AG09309 (cell line): ENCODE data around the gene PPP2CA.

ENCODE experiments used
- DNase-seq: peaks from one replicate; pipeline ENCODE4 v3.0.0-alpha.2; 2010; ENCODE audit warnings: low read depth
- H3K4me3 ChIP-seq: 2 replicates; pipeline ENCODE4 v1.5.1; 2011; ENCODE audit warnings: mild to moderate bottlenecking, low read depth, low read length, moderate library complexity; ENCODE audit not compliant: control insufficient read depth
- CTCF ChIP-seq: IDR thresholded peaks from 2 replicates; pipeline ENCODE4 v1.5.1; 2011; ENCODE audit warnings: mild to moderate bottlenecking, low read depth, low read length, inconsistent platforms; ENCODE audit not compliant: insufficient read depth, control insufficient read depth; ENCODE audit errors: missing control alignments

The PPP2CA gene

GRCh38 chr5:134209477-134210245 is 16.2 kb downstream of the PPP2CA start:
- no peak for TF ChIP-seq CTCF
- no peak for DNase-seq
- no peak overlapping the region for H3K4me3 ChIP-seq

GRCh38 chr5:134207696-134208095 is 18.2 kb downstream of the PPP2CA start:
- no peak for DNase-seq
- no peak overlapping the region for H3K4me3 ChIP-seq
- no peak for TF ChIP-seq CTCF

- TF ChIP-seq CTCF: no peak
- no peak overlapping the region for H3K4me3 ChIP-seq
- DNase-seq: no peak
Observed at GRCh38 chr5:134206627-134207160, 19.2 kb downstream of the PPP2CA start.

- no peak overlapping the region for H3K4me3 ChIP-seq
- no peak for DNase-seq
- no peak for TF ChIP-seq CTCF
Observed at GRCh38 chr5:134204575-134204974, 21.3 kb downstream of the PPP2CA start.

GRCh38 chr5:134203630-134204029 is 22.2 kb downstream of the PPP2CA start:
- no peak overlapping the region for H3K4me3 ChIP-seq
- DNase-seq: no peak
- TF ChIP-seq CTCF: no peak

- TF ChIP-seq CTCF: no peak
- DNase-seq: no peak
- no peak overlapping the region for H3K4me3 ChIP-seq
Observed at GRCh38 chr5:134195666-134196065, 30.2 kb downstream of the PPP2CA start.
